ENCODE data around the gene ASTN2.

DNA sequence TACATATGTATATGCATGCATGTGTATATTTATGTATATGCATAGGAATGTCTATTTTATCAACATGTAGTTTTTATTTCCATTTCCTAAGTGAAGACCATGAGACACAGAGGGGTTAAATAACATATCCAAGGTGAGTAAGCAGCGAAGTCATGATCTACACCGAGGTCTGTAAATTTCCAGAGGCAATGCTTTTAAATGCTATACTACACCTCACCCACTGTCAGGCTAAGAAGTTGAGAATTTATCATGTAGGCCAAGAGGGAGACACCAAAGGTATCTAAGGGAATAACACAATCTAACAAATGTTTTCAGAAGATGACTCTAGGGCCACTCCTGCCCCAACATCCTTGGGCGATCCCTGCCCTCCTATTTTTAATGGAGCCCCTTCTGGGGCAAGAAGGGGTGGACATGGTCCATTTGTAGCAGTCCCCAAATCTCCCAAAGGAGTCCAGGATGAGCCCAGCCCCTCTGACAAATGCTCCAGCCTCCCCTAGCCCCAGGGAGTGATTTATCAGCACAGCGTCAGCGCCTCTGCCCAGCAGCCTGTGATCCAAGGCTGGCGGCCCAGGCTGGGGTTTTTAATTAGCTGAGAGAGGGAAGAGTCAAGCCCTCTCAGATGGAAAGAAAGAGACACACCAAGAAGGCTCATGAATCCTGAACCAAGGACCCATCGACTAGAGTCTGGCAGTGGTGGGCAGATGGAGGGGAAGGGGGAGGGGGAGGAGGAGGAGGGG lies 339.9 kb downstream of the ASTN2 start:
- TF ChIP-seq, protein P1, sequence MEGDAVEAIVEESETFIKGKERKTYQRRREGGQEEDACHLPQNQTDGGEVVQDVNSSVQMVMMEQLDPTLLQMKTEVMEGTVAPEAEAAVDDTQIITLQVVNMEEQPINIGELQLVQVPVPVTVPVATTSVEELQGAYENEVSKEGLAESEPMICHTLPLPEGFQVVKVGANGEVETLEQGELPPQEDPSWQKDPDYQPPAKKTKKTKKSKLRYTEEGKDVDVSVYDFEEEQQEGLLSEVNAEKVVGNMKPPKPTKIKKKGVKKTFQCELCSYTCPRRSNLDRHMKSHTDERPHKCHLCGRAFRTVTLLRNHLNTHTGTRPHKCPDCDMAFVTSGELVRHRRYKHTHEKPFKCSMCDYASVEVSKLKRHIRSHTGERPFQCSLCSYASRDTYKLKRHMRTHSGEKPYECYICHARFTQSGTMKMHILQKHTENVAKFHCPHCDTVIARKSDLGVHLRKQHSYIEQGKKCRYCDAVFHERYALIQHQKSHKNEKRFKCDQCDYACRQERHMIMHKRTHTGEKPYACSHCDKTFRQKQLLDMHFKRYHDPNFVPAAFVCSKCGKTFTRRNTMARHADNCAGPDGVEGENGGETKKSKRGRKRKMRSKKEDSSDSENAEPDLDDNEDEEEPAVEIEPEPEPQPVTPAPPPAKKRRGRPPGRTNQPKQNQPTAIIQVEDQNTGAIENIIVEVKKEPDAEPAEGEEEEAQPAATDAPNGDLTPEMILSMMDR (IDR thresholded peaks at IDR 0.05), result no peak
- TF ChIP-seq POLR2A (IDR thresholded peaks at IDR 0.05), result no peak

Data from right lobe of liver (tissue), 4 donors.